B cell (primary cell): ENCODE data around the gene SMIM3. TPM values are rescaled to one million over a fixed set of nuclear protein-coding genes. Genes with fewer than 3 reads are reported as not detected.
A peak's percentile ranks its signal among the peaks of the same experiment; 100 is the strongest.
"Not testable (repeated sequence)": the region's sequence is repeated elsewhere in the genome, so short reads cannot be mapped to it uniquely, and the experiment has no call there.

Experiments
- ATAC-seq: fragments of 200-7000 bp; cut with Tn5 transposase; one replicate; pipeline ENCODE4 v1.10.0; 2021; ENCODE audit warnings: low read depth, mild to moderate bottlenecking, moderate number of reproducible peaks, moderate library complexity
- CTCF ChIA-PET: fragments of 350-600 bp; sonication (Branson Sonifier 250); formaldehyde crosslinking; loops from one replicate; lab custom pipeline; 2021; ENCODE audit warnings: antibody characterized with exemption, inconsistent platforms; lab: Charles Lee
- POLR2A ChIA-PET: fragments of 350-600 bp; sonication (Branson Sonifier 250); formaldehyde crosslinking; loops from one replicate; lab custom pipeline; 2021; ENCODE audit warnings: antibody characterized with exemption; lab: Charles Lee
- DNase-seq: peaks from one replicate; pipeline ENCODE4 v3.0.0; 2013
- H2AFZ ChIP-seq: 2 replicates; pipeline ENCODE4 v1.6.1; 2012; ENCODE audit warnings: mild to moderate bottlenecking, low read depth, low read length; ENCODE audit not compliant: insufficient read depth, poor library complexity, severe bottlenecking
- H3K27ac ChIP-seq, 2 donors: 1 replicate in 1 of 2; 2 replicates in 1 of 2; pipeline ENCODE4 v1.5.1; 2012 to 2013; ENCODE audit warnings: low read length in 2 of 2, mild to moderate bottlenecking in 2 of 2, moderate library complexity in 1 of 2
- H3K27me3 ChIP-seq, 4 experiments: fragments of 200-600 bp in 1 of 4; sonication (generic) in 1 of 4; replicated peaks in 1 of 4; 1 replicate in 2 of 4; 2 replicates in 2 of 4; pipeline versions ENCODE4 v1.6.1 to v1.7.0; 2013 to 2016; ENCODE audit warnings: low read length in 3 of 4, mild to moderate bottlenecking in 2 of 4, mixed read lengths in 1 of 4, moderate library complexity in 1 of 4; ENCODE audit not compliant: insufficient read depth in 4 of 4, control insufficient read depth in 3 of 4; ENCODE audit errors: control extremely low read depth in 1 of 4
- H3K36me3 ChIP-seq, 2 experiments: replicated peaks in 1 of 2; 1 replicate in 1 of 2; 2 replicates in 1 of 2; pipeline versions ENCODE4 v1.6.1 to v1.7.1; 2013; ENCODE audit warnings: low read length in 1 of 2; ENCODE audit not compliant: insufficient read depth in 2 of 2, control insufficient read depth in 1 of 2; ENCODE audit errors: control extremely low read depth in 1 of 2, extremely low read depth in 1 of 2
- H3K4me1 ChIP-seq, 2 donors: fragments of 200-600 bp in 1 of 2; sonication (generic) in 1 of 2; 1 replicate in 1 of 2; 2 replicates in 1 of 2; pipeline versions ENCODE4 v1.5.1 to v1.6.1; 2013 to 2017; ENCODE audit warnings: low read length in 2 of 2; ENCODE audit not compliant: control insufficient read depth in 2 of 2, insufficient read depth in 2 of 2
- H3K4me2 ChIP-seq: replicated peaks from 2 replicates; pipeline ENCODE3; 2012; ENCODE audit warnings: mild to moderate bottlenecking, low read depth, low read length; ENCODE audit not compliant: poor library complexity, severe bottlenecking
- H3K4me3 ChIP-seq, 5 experiments: fragments of 200-600 bp in 1 of 5; sonication (generic) in 1 of 5; 1 replicate in 3 of 5; 2 replicates in 2 of 5; pipeline versions ENCODE4 v1.5.1 to v1.7.0; 2011 to 2016; ENCODE audit warnings: low read length in 4 of 5, mild to moderate bottlenecking in 4 of 5, low read depth in 2 of 5, control low read depth in 1 of 5, moderate library complexity in 1 of 5; ENCODE audit not compliant: insufficient read depth in 1 of 5; ENCODE audit errors: control extremely low read depth in 1 of 5, extremely low read depth in 1 of 5
- H3K79me2 ChIP-seq: fragments of 200-600 bp; sonication (generic); one replicate; pipeline ENCODE4 v1.6.0; 2016; ENCODE audit warnings: low read length; ENCODE audit not compliant: control insufficient read depth, insufficient read depth
- H3K9ac ChIP-seq: fragments of 200-600 bp; sonication (generic); 2 replicates; pipeline ENCODE4 v1.6.1; 2017; ENCODE audit warnings: mild to moderate bottlenecking, low read length, moderate library complexity
- H3K9me3 ChIP-seq, 3 donors: one replicate each; pipeline versions ENCODE4 v1.6.1 to v1.7.1; 2013; ENCODE audit warnings: low read length in 2 of 3; ENCODE audit not compliant: control insufficient read depth in 2 of 3, insufficient read depth in 1 of 3; ENCODE audit errors: control extremely low read depth in 1 of 3
- H4K20me1 ChIP-seq: 2 replicates; pipeline ENCODE4 v1.6.0; 2012; ENCODE audit warnings: mild to moderate bottlenecking, low read length; ENCODE audit not compliant: insufficient read depth, control insufficient read depth, poor library complexity, severe bottlenecking
- H3K27ac Mint-ChIP-seq: one replicate; pipeline ENCODE4 v1.8.0; 2021; ENCODE audit warnings: mixed read lengths
- H3K27me3 Mint-ChIP-seq: one replicate; pipeline ENCODE4 v1.8.0; 2021; ENCODE audit warnings: mixed read lengths
- H3K4me1 Mint-ChIP-seq: one replicate; pipeline ENCODE4 v1.8.0; 2021; ENCODE audit warnings: mixed read lengths
- H3K4me3 Mint-ChIP-seq: one replicate; pipeline ENCODE4 v1.8.0; 2021; ENCODE audit warnings: mixed read lengths
- H3K9me3 Mint-ChIP-seq: one replicate; pipeline ENCODE4 v1.8.0; 2022; ENCODE audit warnings: mixed read lengths; ENCODE audit not compliant: insufficient read depth
- WGBS: methylation state at CpG from one replicate; pipeline ENCODE4 v1.1.5; 2013; ENCODE audit warnings: missing lambda C conversion rate; ENCODE audit not compliant: insufficient coverage; 5-methylcytosine and 5-hydroxymethylcytosine counted together
- intact Hi-C: fragments of 100-400 bp; cut with micrococcal nuclease; formaldehyde crosslinking; loops from one replicate; pipeline ENCODE4 v1.10.0; 2022
- polyA plus RNA-seq: library from polyadenylated mRNA; depleted of rRNA; stranded (reverse); fragments of >200 nt; gene quantifications from 2 replicates; pipeline ENCODE4 v1.2.3, GENCODE V29; 2012
- total RNA-seq, 2 donors: library from RNA; stranded (reverse); fragments of 120-200 nt in 1 of 2; gene quantifications; 1 replicate in 1 of 2; 2 replicates in 1 of 2; pipeline versions ENCODE4 v1.2.3 to v1.2.4, GENCODE V29; 2013 to 2022

Gene SMIM3
- total and polyA plus RNA-seq, 2 donors (not counting 1 experiment from before 2014, with no cell fraction given), result 0.37 TPM; not detected in 1

DNA sequence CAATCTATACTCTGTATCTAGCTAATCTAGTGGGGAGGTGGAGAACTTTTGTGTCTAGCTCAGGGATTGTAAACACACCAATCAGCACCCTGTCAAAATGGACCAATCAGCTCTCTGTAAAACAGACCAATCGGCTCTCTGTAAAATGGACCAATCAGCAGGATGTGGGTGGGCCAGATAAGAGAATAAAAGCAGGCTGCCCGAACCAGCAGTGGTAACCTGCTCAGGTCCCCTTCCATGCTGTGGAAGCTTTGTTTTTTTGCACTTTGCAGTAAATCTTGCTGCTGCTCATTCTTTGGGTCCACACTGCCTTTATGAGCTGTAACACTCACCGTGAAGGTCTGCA, 67.7 kb downstream of the SMIM3 start, which contains the start of gene IRGM:
TSS of gene IRGM (plus strand) at position 214 of the 346 bp plus-strand sequence. CDS start 1,603 bp downstream, outside the sequence.
- peak within 1 kb of the TSS; percentile 54 for H3K27ac Mint-ChIP-seq
- POLR2A ChIA-PET, result interaction anchor here (1.0 kb wide), 1 partner anchor 45 kb away, joined by 3 read pairs; no protein-coding TSS in a partner anchor

More for the DNA sequence above, 67.7 kb downstream of the SMIM3 start, which contains the start of gene IRGM:
- peak within 1 kb of the TSS; percentile 84 for H3K4me3 Mint-ChIP-seq
- not testable (repeated sequence) for H3K4me1 Mint-ChIP-seq, H4K20me1 ChIP-seq, DNase-seq, H3K27ac ChIP-seq, H3K27me3 ChIP-seq, H3K9me3 ChIP-seq, H3K36me3 ChIP-seq, ATAC-seq, H3K9me3 Mint-ChIP-seq, H3K79me2 ChIP-seq, H3K27me3 Mint-ChIP-seq
- peak within 1 kb of the TSS; percentile 57 for H3K9ac ChIP-seq
- CTCF ChIA-PET, result interaction anchor here (1.0 to 3.6 kb wide), 17 partner anchors 14 to 395 kb away, joined by 3 to 71 read pairs (median 5); partner anchors contain the start of genes DCTN4 and RBM22
- peaks cover 4 to 11% of the 10 kb centered on the region in 2 donors for H3K4me1 ChIP-seq
- intact Hi-C loops, result loop anchor here (2.0 kb wide), 1 partner anchor 87 kb away; the partner anchor contains the start of gene DCTN4
- peak within 1 kb of the TSS; percentile 83 for H3K4me2 ChIP-seq
- H3K4me3 ChIP-seq, result peak within 1 kb of the TSS; percentile 31 to 58 (median 45)
- peak within 1 kb of the TSS; percentile 81 for H2AFZ ChIP-seq
- 38% methylated on average over 3 of the region's 3 CpGs for WGBS

Other genes starting within 250 kb of the SMIM3 start
- 16.3 and 16.8 TPM in 2 replicates for gene SYNPO, start 138.1 kb upstream of the SMIM3 start, total RNA-seq
- 11.2 and 13.2 TPM in 2 replicates for gene SYNPO, start 138.1 kb upstream of the SMIM3 start, polyA plus RNA-seq
- not detected in 2 replicates for gene MYOZ3, start 117.5 kb upstream of the SMIM3 start, total RNA-seq
- gene MYOZ3, start 117.5 kb upstream of the SMIM3 start, polyA plus RNA-seq, result 0.04 TPM in 1 of 2 replicates, not detected in the other
- gene RBM22, start 77.7 kb upstream of the SMIM3 start, total RNA-seq, result 88.4 and 89.4 TPM in 2 replicates
- gene RBM22, start 77.7 kb upstream of the SMIM3 start, polyA plus RNA-seq, result 70.6 and 101 TPM in 2 replicates
- 54.4 and 58.4 TPM in 2 replicates for gene DCTN4, start 19.7 kb upstream of the SMIM3 start, total RNA-seq
- gene DCTN4, start 19.7 kb upstream of the SMIM3 start, polyA plus RNA-seq, result 11.2 and 17.2 TPM in 2 replicates
- gene IRGM, start 67.8 kb downstream of the SMIM3 start, total RNA-seq, result 1.3 and 1.6 TPM in 2 replicates
- gene IRGM, start 67.8 kb downstream of the SMIM3 start, polyA plus RNA-seq, result 2.5 and 2.8 TPM in 2 replicates
- 8.1 and 8.7 TPM in 2 replicates for gene ZNF300, start 126.2 kb downstream of the SMIM3 start, total RNA-seq
- 3.6 and 4.3 TPM in 2 replicates for gene ZNF300, start 126.2 kb downstream of the SMIM3 start, polyA plus RNA-seq
- 0.78 TPM in 1 of 2 replicates, not detected in the other for gene GPX3, start 241.8 kb downstream of the SMIM3 start, total RNA-seq
- not detected in 2 replicates for gene GPX3, start 241.8 kb downstream of the SMIM3 start, polyA plus RNA-seq